Endothelial cell of umbilical vein (primary cell): ENCODE results near the gene OR6Q1. TPM values are rescaled to one million over a fixed set of nuclear protein-coding genes. Genes with fewer than 3 reads are reported as not detected.

Source experiments
- BruUV-seq: library from RNA; stranded (reverse); fragments of 400-500 nt; replicated peaks from 2 replicates; lab custom pipeline; 2021; lab: Mats Ljungman, UMichigan
- CTCF ChIA-PET: fragments of 300-600, 350-600 bp; sonication (Branson Sonifier 250); formaldehyde crosslinking; loops from one replicate; lab custom pipeline; 2021; ENCODE audit warnings: antibody characterized with exemption, inconsistent platforms; lab: Charles Lee
- POLR2A ChIA-PET: fragments of 300-600, 350-600 bp; sonication (Branson Sonifier 250); formaldehyde crosslinking; loops from one replicate; lab custom pipeline; 2021; ENCODE audit warnings: antibody characterized with exemption, inconsistent platforms; lab: Charles Lee
- DNase-seq: peaks from one replicate; pipeline ENCODE4 v3.0.0-alpha.2; 2011; ENCODE audit warnings: low read depth, low spot score
- FAIRE-seq: peaks from 2 replicates; lab custom pipeline; 2011; peaks lifted over from hg19 to GRCh38; lab: Jason Lieb, UNC
- H2AFZ ChIP-seq: 2 replicates; pipeline ENCODE4 v1.6.0; 2012; ENCODE audit warnings: low read depth, low read length, control low read depth, inconsistent platforms
- H3K27ac ChIP-seq: 2 replicates; pipeline ENCODE4 v1.5.1; 2011; ENCODE audit warnings: low read depth, mild to moderate bottlenecking, control low read depth, low read length, moderate library complexity; ENCODE audit not compliant: insufficient read depth
- H3K27me3 ChIP-seq, 2 experiments: 2 replicates each; pipeline versions ENCODE4 v1.6.0 to v1.6.1; 2011; ENCODE audit warnings: low read length in 2 of 2, mixed read lengths in 1 of 2; ENCODE audit not compliant: control insufficient read depth in 2 of 2, insufficient read depth in 2 of 2
- H3K36me3 ChIP-seq, 2 experiments: 2 replicates in 1 of 2; 3 replicates in 1 of 2; pipeline ENCODE4 v1.5.1; 2011; ENCODE audit warnings: low read length in 2 of 2, mild to moderate bottlenecking in 1 of 2, moderate library complexity in 1 of 2; ENCODE audit not compliant: control insufficient read depth in 2 of 2, insufficient read depth in 2 of 2; ENCODE audit errors: extremely low read depth in 1 of 2
- H3K4me1 ChIP-seq: 3 replicates; pipeline ENCODE4 v1.5.1; 2011; ENCODE audit warnings: mild to moderate bottlenecking, low read length; ENCODE audit not compliant: control insufficient read depth, insufficient read depth; ENCODE audit errors: extremely low read depth
- H3K4me2 ChIP-seq: 2 replicates; pipeline ENCODE4 v1.6.1; 2011; ENCODE audit warnings: low read length, control low read depth, mixed read lengths; ENCODE audit not compliant: insufficient read depth
- H3K4me3 ChIP-seq, 3 experiments: fragments of 200-600 bp in 1 of 3; sonication (generic), shearing (Covaris generic) in 1 of 3; replicated peaks in 1 of 3; 2 replicates each; pipeline ENCODE4 v1.5.1; 2011 to 2016; ENCODE audit warnings: control low read depth in 3 of 3, low read length in 3 of 3, mild to moderate bottlenecking in 2 of 3, inconsistent platforms in 1 of 3, low read depth in 1 of 3, moderate library complexity in 1 of 3; ENCODE audit not compliant: insufficient read depth in 1 of 3
- H3K79me2 ChIP-seq: 2 replicates; pipeline ENCODE4 v1.6.0; 2012; ENCODE audit warnings: low read length, inconsistent platforms; ENCODE audit not compliant: control insufficient read depth, insufficient read depth
- H3K9ac ChIP-seq: replicated peaks from 2 replicates; pipeline ENCODE3; 2011; ENCODE audit warnings: low read length, control low read depth; ENCODE audit not compliant: insufficient read depth; ENCODE audit errors: extremely low read depth
- H3K9me1 ChIP-seq: replicated peaks from 3 replicates; pipeline ENCODE4 v1.6.0; 2011; ENCODE audit warnings: mild to moderate bottlenecking, low read length; ENCODE audit not compliant: control insufficient read depth, insufficient read depth; ENCODE audit errors: extremely low read depth
- H3K9me3 ChIP-seq: replicated peaks from 2 replicates; pipeline ENCODE4 v1.5.1; 2012; ENCODE audit warnings: low read length, inconsistent platforms; ENCODE audit not compliant: control insufficient read depth, insufficient read depth
- H4K20me1 ChIP-seq: replicated peaks from 2 replicates; pipeline ENCODE3; 2011; ENCODE audit warnings: mild to moderate bottlenecking, low read length; ENCODE audit not compliant: control insufficient read depth, insufficient read depth; ENCODE audit errors: extremely low read depth
- EZH2 ChIP-seq: IDR thresholded peaks from 2 replicates; pipeline ENCODE4 v1.6.1; 2012; ENCODE audit warnings: borderline replicate concordance, low read depth, mild to moderate bottlenecking, moderate library complexity, low read length, inconsistent platforms; ENCODE audit not compliant: severe bottlenecking
- FOS ChIP-seq: IDR thresholded peaks from 2 replicates; pipeline ENCODE4 v1.6.1; 2011; ENCODE audit warnings: mild to moderate bottlenecking, low read length, moderate library complexity, borderline replicate concordance; ENCODE audit not compliant: insufficient read depth
- GATA2 ChIP-seq: IDR thresholded peaks from 2 replicates; pipeline ENCODE4 v1.7.0; 2011; ENCODE audit warnings: low read depth, mild to moderate bottlenecking, moderate library complexity, mixed read lengths, low read length; ENCODE audit not compliant: insufficient read length, insufficient read depth
- JUN ChIP-seq: IDR thresholded peaks from 2 replicates; pipeline ENCODE4 v1.6.1; 2011; ENCODE audit warnings: borderline replicate concordance, low read depth; ENCODE audit not compliant: insufficient read length, insufficient read depth
- MAX ChIP-seq: IDR thresholded peaks from 2 replicates; pipeline ENCODE4 v1.6.1; 2011; ENCODE audit not compliant: insufficient read depth, insufficient read length
- MYC ChIP-seq: IDR thresholded peaks from one replicate; pipeline ENCODE4 v1.6.1; 2011; ENCODE audit warnings: mild to moderate bottlenecking, low read depth, low read length
- POLR2A ChIP-seq: IDR thresholded peaks from 2 replicates; pipeline ENCODE4 v1.6.1; 2012; ENCODE audit warnings: low read depth, mild to moderate bottlenecking, control low read depth, low read length
- POLR2AphosphoS5 ChIP-seq: IDR thresholded peaks from 2 replicates; pipeline ENCODE4 v1.6.1; 2012; ENCODE audit warnings: low read depth, mild to moderate bottlenecking, control low read depth, low read length, moderate library complexity; ENCODE audit not compliant: insufficient read depth
- dilution Hi-C: fragments of 300-500 bp; cut with MboI; formaldehyde crosslinking; loops from one replicate; pipeline ENCODE4 v1.15.0; 2019; ENCODE audit warnings: low sequenced_read_pairs; ENCODE audit not compliant: extremely low pct_ligation_motif_present
- intact Hi-C: fragments of 100-400 bp; cut with micrococcal nuclease; formaldehyde crosslinking; loops from one replicate; pipeline ENCODE4 v1.10.0; 2022
- polyA plus RNA-seq, 4 experiments: library from polyadenylated mRNA; depleted of rRNA in 3 of 4; stranded (reverse) in 3 of 4; unstranded in 1 of 4; fragments of >200 nt; gene quantifications; 2 replicates each; pipeline versions ENCODE4 v1.2.1 to v1.2.3, GENCODE V29; 2011 to 2012; ENCODE audit warnings: missing spikeins in 1 of 4
- total RNA-seq: library from RNA; stranded (reverse); gene quantifications from 2 replicates; pipeline ENCODE4 v1.2.3, GENCODE V29; 2021
- TF ChIP-seq, protein P1 (sequence below), 2 donors: IDR thresholded peaks; 1 replicate in 1 of 2; 2 replicates in 1 of 2; pipeline ENCODE4 v1.5.1; 2011; ENCODE audit warnings: low read length in 2 of 2, mild to moderate bottlenecking in 2 of 2, moderate library complexity in 2 of 2, control low read depth in 1 of 2, inconsistent platforms in 1 of 2, low read depth in 1 of 2; ENCODE audit not compliant: insufficient read depth in 1 of 2; ENCODE audit errors: extremely low read depth in 1 of 2

Gene OR6Q1
- total and polyA plus RNA-seq, 2 donors (not counting 3 experiments of a cell fraction or from before 2014, with no cell fraction given): not detected

GRCh38 chr11:58060939-58061672 lies 30.4 kb downstream of the OR6Q1 start:
- H3K9ac ChIP-seq: no peak overlapping the region
- H3K4me1 ChIP-seq: peaks cover 16% of the 10 kb centered on the region
- BruUV-seq: no TSS peak
- H3K27me3 ChIP-seq: peaks cover 0 to 2% of the 10 kb centered on the region in 2 experiments
- TF ChIP-seq POLR2A: no peak
- TF ChIP-seq FOS: no peak
- no peak for TF ChIP-seq MYC
- no peak for TF ChIP-seq MAX
- TF ChIP-seq, protein P1, sequence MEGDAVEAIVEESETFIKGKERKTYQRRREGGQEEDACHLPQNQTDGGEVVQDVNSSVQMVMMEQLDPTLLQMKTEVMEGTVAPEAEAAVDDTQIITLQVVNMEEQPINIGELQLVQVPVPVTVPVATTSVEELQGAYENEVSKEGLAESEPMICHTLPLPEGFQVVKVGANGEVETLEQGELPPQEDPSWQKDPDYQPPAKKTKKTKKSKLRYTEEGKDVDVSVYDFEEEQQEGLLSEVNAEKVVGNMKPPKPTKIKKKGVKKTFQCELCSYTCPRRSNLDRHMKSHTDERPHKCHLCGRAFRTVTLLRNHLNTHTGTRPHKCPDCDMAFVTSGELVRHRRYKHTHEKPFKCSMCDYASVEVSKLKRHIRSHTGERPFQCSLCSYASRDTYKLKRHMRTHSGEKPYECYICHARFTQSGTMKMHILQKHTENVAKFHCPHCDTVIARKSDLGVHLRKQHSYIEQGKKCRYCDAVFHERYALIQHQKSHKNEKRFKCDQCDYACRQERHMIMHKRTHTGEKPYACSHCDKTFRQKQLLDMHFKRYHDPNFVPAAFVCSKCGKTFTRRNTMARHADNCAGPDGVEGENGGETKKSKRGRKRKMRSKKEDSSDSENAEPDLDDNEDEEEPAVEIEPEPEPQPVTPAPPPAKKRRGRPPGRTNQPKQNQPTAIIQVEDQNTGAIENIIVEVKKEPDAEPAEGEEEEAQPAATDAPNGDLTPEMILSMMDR (IDR thresholded peaks at IDR 0.05; ENCODE audit: extremely low read depth in 1 of 2, insufficient read depth in 1 of 2, low read depth in 1 of 2, low read length in 2 of 2): no peak
- TF ChIP-seq JUN: no peak
- no peak for TF ChIP-seq POLR2AphosphoS5
- TF ChIP-seq GATA2: no peak
- no peak for TF ChIP-seq EZH2
- DNase-seq (no peak), FAIRE-seq (peak; percentile 18)
- ChIA-PET POLR2A (no interaction called here), CTCF (interaction anchor here (0.6 to 2.2 kb wide), 2 partner anchors 171 to 241 kb away, joined by 3 to 19 read pairs; no protein-coding TSS in a partner anchor)
- no peak overlapping the region for H2AFZ ChIP-seq
- no peak overlapping the region for H3K27ac ChIP-seq
- H3K4me2 ChIP-seq: no peak overlapping the region
- no peaks in the 10 kb centered on the region for H3K9me1 ChIP-seq
- no peaks in the 10 kb centered on the region for H4K20me1 ChIP-seq
- H3K4me3 ChIP-seq: no peak overlapping the region
- dilution Hi-C loops (no loop called here), intact Hi-C loops (loop anchor here (10.0 kb wide), 2 partner anchors 226 to 454 kb away; no protein-coding TSS in a partner anchor)
- no peaks in the 10 kb centered on the region for H3K9me3 ChIP-seq
- no peaks in the 10 kb centered on the region for H3K36me3 ChIP-seq
- no peaks in the 10 kb centered on the region for H3K79me2 ChIP-seq
